Large intestine (tissue), 3 donors: ENCODE results near the gene PRDX3. TPM values are rescaled to one million over a fixed set of nuclear protein-coding genes. Genes with fewer than 3 reads are reported as not detected.
A peak's percentile ranks its signal among the peaks of the same experiment; 100 is the strongest.
"Not testable (repeated sequence)": the region's sequence is repeated elsewhere in the genome, so short reads cannot be mapped to it uniquely, and the experiment has no call there.

Experiments used
- DNase-seq, 2 donors: peaks; one replicate each; pipeline versions ENCODE4 v3.0.0 to v3.0.0-alpha.2; 2013
- H3K27ac ChIP-seq: one replicate; pipeline ENCODE4 v1.5.1; 2013; ENCODE audit warnings: low read length
- H3K27me3 ChIP-seq: 2 replicates; pipeline ENCODE4 v1.6.1; 2013; ENCODE audit warnings: low read length; ENCODE audit not compliant: control insufficient read depth, insufficient read depth
- H3K36me3 ChIP-seq: 2 replicates; pipeline ENCODE4 v1.6.1; 2013; ENCODE audit warnings: low read length; ENCODE audit not compliant: control insufficient read depth, insufficient read depth
- H3K4me1 ChIP-seq: one replicate; pipeline ENCODE4 v1.6.1; 2013; ENCODE audit warnings: low read length; ENCODE audit not compliant: control insufficient read depth, insufficient read depth
- H3K4me3 ChIP-seq: one replicate; pipeline ENCODE4 v1.5.1; 2013; ENCODE audit warnings: low read length
- H3K9me3 ChIP-seq: one replicate; pipeline ENCODE4 v1.6.1; 2013; ENCODE audit warnings: mild to moderate bottlenecking, low read depth, low read length, moderate library complexity; ENCODE audit not compliant: control insufficient read depth
- WGBS: methylation state at CpG from one replicate; pipeline ENCODE4 v1.1.5; 2013; ENCODE audit warnings: low lambda C conversion rate; ENCODE audit not compliant: insufficient coverage; 5-methylcytosine and 5-hydroxymethylcytosine counted together
- polyA plus RNA-seq: library from polyadenylated mRNA; unstranded; fragments of 120-200 nt; gene quantifications from one replicate; pipeline ENCODE4 v1.2.1, GENCODE V29; 2013

The PRDX3 gene
- polyA plus RNA-seq, 1 donor = 194 TPM

DNA sequence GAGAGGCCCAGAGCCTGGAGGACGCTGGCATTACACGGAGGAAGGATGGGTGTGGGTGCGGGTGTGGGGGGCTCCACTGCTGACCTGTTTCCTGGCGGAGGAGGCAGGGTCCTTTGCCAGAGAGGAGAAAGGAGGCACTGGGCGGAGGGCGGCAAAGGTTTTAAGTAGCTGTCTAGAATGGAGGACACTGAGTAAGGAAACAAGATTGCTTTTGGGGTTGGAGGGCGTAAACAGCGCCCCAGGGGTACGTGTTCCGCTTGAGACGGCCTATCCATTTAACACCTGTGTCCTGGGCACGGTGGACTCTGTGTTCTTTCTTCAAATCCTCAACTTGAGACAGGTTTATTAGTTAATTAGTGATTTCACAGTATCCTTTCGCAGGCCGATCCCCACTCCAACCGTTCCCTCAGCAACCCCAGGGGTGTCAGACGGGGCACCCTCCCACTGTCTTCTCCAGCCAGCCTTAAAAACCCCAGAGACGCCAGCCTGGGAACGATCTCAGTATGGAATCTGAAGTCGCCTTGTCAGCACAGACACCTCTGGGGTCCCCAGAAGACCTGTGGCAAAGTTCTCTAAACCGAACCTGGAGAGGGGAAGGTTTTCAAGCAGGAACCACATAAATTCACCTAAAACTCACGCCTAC lies 37.9 kb downstream of the PRDX3 start:
- Histone ChIP-seq H3K4me3 (no peak overlapping the region), H3K9me3 (no peaks in the 10 kb centered on the region), H3K36me3 (peaks cover 37% of the 10 kb centered on the region), H3K4me1 (no peaks in the 10 kb centered on the region), H3K27me3 (no peaks in the 10 kb centered on the region), H3K27ac (no peak overlapping the region)
- DNase-seq = no peak
- WGBS = 88% methylated on average over 1 of the region's 21 CpGs

- H3K36me3 ChIP-seq = peaks cover 37% of the 10 kb centered on the region
These were observed 39.0 kb downstream of the PRDX3 start for GRCh38 chr10:119139464-119140067.

GRCh38 chr10:119138346-119139306 lies 40.0 kb downstream of the PRDX3 start:
- Histone ChIP-seq H3K27ac (no peak overlapping the region), H3K9me3 (no peaks in the 10 kb centered on the region), H3K4me3 (no peak overlapping the region), H3K27me3 (no peaks in the 10 kb centered on the region), H3K4me1 (no peaks in the 10 kb centered on the region), H3K36me3 (peaks cover 42% of the 10 kb centered on the region)
- no peak for DNase-seq
- WGBS = 82% methylated on average over 3 of the region's 16 CpGs

More at GRCh38 chr10:119139464-119140067, 39.0 kb downstream of the PRDX3 start:
- no peaks in the 10 kb centered on the region for H3K4me1 ChIP-seq
- no peak overlapping the region for H3K27ac ChIP-seq
- no CpG with 5 or more reads among the region's 13 CpGs for WGBS
- DNase-seq = no peak
- H3K4me3 ChIP-seq = no peak overlapping the region
- H3K27me3 ChIP-seq = no peaks in the 10 kb centered on the region
- no peaks in the 10 kb centered on the region for H3K9me3 ChIP-seq

- 100% methylated on average over 1 of the region's 8 CpGs for WGBS
- not testable (repeated sequence) for H3K4me1 ChIP-seq, H3K27me3 ChIP-seq, H3K9me3 ChIP-seq, H3K27ac ChIP-seq, H3K4me3 ChIP-seq, DNase-seq
- peaks cover 44% of the 10 kb centered on the region for H3K36me3 ChIP-seq
These were observed 40.7 kb downstream of the PRDX3 start for GRCh38 chr10:119137878-119138277.

GRCh38 chr10:119136084-119136483 lies 42.5 kb downstream of the PRDX3 start:
- Histone ChIP-seq H3K4me3 (no peak overlapping the region), H3K9me3 (no peaks in the 10 kb centered on the region), H3K27me3 (no peaks in the 10 kb centered on the region), H3K4me1 (no peaks in the 10 kb centered on the region), H3K36me3 (peaks cover 58% of the 10 kb centered on the region), H3K27ac (no peak overlapping the region)
- WGBS = no CpG with 5 or more reads among the region's 7 CpGs
- no peak for DNase-seq

- DNase-seq = no peak
- H3K4me3 ChIP-seq = no peak overlapping the region
- no peaks in the 10 kb centered on the region for H3K4me1 ChIP-seq
- no peaks in the 10 kb centered on the region for H3K9me3 ChIP-seq
- H3K27me3 ChIP-seq = no peaks in the 10 kb centered on the region
- H3K36me3 ChIP-seq = peaks cover 59% of the 10 kb centered on the region
- H3K27ac ChIP-seq = no peak overlapping the region
- no CpG with 5 or more reads among the region's 4 CpGs for WGBS
These were observed 43.1 kb downstream of the PRDX3 start for GRCh38 chr10:119135513-119135881.

- H3K4me3 ChIP-seq = no peak overlapping the region
- H3K27me3 ChIP-seq = no peaks in the 10 kb centered on the region
- no peak for DNase-seq
- peaks cover 63% of the 10 kb centered on the region for H3K36me3 ChIP-seq
- no peak overlapping the region for H3K27ac ChIP-seq
- H3K9me3 ChIP-seq = no peaks in the 10 kb centered on the region
- WGBS = no CpG with 5 or more reads among the region's 8 CpGs
- no peaks in the 10 kb centered on the region for H3K4me1 ChIP-seq
These were observed 44.7 kb downstream of the PRDX3 start for GRCh38 chr10:119133949-119134348.

DNA sequence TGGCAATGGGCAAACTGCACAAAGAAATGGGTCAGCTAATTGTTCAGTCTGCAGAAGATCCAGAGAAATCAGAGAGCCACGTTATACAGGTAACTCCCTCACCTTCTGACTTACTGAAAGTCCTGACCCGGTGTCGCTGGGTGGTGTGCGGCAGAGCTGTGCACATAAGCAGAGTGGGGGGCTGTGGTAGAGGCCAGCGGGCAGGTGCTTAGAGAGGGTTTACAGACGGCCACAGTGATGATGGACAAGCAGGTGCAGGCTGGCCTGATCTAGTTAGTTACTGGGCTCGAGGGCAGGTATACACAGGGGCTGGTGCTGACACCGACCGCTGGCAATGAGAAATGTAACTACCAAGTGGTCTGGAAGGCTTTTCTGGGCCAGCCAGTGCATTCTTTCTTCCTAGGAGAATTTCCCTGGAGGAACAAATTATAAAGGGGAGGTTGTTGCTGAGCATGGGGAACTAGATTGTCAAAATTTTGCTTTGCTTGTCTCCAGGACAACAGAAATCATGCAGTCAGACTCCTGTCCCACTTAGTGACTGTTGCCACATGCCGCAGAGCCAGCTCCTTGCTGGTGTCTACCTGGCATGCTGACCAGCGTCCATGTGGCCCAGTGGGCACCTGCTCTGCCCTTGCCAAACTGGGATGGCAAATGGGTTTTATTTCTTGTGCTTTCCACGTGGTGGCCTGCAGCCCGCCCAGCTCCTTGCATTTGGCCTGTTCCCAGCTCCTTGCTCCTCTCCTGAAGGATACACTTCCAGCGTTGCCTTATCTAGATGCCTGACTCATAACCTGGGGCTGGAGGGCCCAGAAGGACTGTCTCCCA lies 45.9 kb downstream of the PRDX3 start:
- no peak for DNase-seq
- no peak overlapping the region for H3K4me3 ChIP-seq
- no peak overlapping the region for H3K27ac ChIP-seq
- no CpG with 5 or more reads among the region's 14 CpGs for WGBS
- H3K36me3 ChIP-seq = peaks cover 65% of the 10 kb centered on the region
- no peaks in the 10 kb centered on the region for H3K27me3 ChIP-seq
- H3K9me3 ChIP-seq = no peaks in the 10 kb centered on the region
- no peaks in the 10 kb centered on the region for H3K4me1 ChIP-seq

GRCh38 chr10:119131512-119132240 lies 46.9 kb downstream of the PRDX3 start:
- H3K36me3 ChIP-seq = peaks cover 67% of the 10 kb centered on the region
- peak in 1 of 2 donors; percentile 36 for DNase-seq
- no peaks in the 10 kb centered on the region for H3K4me1 ChIP-seq
- no peak overlapping the region for H3K4me3 ChIP-seq
- WGBS = 63% methylated on average over 3 of the region's 10 CpGs
- no peaks in the 10 kb centered on the region for H3K27me3 ChIP-seq
- no peak overlapping the region for H3K27ac ChIP-seq
- no peaks in the 10 kb centered on the region for H3K9me3 ChIP-seq
